ENCODE measurements around the gene SETD6. TPM values are rescaled to one million over a fixed set of nuclear protein-coding genes. Genes with fewer than 3 reads are reported as not detected.

Gene SETD6
- total RNA-seq, 4 donors from 2014 or later: 22.1 to 44.8 (median 23.3) TPM

DNA sequence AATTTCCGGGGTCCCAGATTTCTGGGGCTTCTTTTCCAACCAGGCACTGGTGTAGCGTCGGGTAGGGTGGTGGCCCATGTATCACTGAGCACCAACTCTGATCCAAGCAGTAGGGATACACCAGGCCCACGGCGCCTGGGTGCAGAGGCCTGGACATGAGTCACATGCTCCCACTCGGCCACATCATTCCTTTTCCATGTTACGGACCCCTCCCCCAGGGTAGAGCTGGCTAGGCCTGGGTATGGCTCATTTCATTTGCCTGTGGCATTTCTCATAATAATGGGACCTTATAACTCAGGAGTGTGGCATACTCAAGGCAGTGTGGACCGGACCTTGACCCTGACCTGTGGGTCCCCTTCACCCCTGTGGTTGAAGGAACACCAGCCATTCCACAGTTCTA lies 33.4 kb upstream of the SETD6 start:
- TF ChIP-seq, protein P1, sequence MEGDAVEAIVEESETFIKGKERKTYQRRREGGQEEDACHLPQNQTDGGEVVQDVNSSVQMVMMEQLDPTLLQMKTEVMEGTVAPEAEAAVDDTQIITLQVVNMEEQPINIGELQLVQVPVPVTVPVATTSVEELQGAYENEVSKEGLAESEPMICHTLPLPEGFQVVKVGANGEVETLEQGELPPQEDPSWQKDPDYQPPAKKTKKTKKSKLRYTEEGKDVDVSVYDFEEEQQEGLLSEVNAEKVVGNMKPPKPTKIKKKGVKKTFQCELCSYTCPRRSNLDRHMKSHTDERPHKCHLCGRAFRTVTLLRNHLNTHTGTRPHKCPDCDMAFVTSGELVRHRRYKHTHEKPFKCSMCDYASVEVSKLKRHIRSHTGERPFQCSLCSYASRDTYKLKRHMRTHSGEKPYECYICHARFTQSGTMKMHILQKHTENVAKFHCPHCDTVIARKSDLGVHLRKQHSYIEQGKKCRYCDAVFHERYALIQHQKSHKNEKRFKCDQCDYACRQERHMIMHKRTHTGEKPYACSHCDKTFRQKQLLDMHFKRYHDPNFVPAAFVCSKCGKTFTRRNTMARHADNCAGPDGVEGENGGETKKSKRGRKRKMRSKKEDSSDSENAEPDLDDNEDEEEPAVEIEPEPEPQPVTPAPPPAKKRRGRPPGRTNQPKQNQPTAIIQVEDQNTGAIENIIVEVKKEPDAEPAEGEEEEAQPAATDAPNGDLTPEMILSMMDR (IDR thresholded peaks at IDR 0.05): no peak
- no peak for TF ChIP-seq POLR2AphosphoS5 (IDR thresholded peaks at IDR 0.05)
- TF ChIP-seq POLR2A (IDR thresholded peaks at IDR 0.05): no peak
- TF ChIP-seq EP300 (IDR thresholded peaks at IDR 0.05; ENCODE audit: low read depth): no peak
- H3K4me1 ChIP-seq: no peaks in the 10 kb centered on the region
- 75% methylated on average over 8 of the region's 8 CpGs; no CpG with 5 or more reads in 1 of the 2 donors for WGBS, 2 donors (ENCODE audit: low coverage in 1 of 2)
- in situ Hi-C loops (cut with MboI; ENCODE audit: low pct_ligation_motif_present in 1 of 4, low pct_unique_long_range_greater_than_20kb in 1 of 4, low sequenced_read_pairs in 3 of 4): loop anchor here (5.0 to 25.0 kb wide), 5 partner anchors 135 to 470 kb away; partner anchors contain the start of genes USB1 (in 1 of the 4) and ZNF319 (in 1 of the 4)
- no peaks in the 10 kb centered on the region for H3K27me3 ChIP-seq
- no peaks in the 10 kb centered on the region for H3K9me3 ChIP-seq
- DNase-seq: no peak
- no peak overlapping the region for H3K4me3 ChIP-seq
- no peaks in the 10 kb centered on the region for H3K36me3 ChIP-seq
- intact Hi-C loops (cut with DNase I; ENCODE audit: low total_unique reads): no loop called here
- H3K27ac ChIP-seq: no peak overlapping the region

DNA sequence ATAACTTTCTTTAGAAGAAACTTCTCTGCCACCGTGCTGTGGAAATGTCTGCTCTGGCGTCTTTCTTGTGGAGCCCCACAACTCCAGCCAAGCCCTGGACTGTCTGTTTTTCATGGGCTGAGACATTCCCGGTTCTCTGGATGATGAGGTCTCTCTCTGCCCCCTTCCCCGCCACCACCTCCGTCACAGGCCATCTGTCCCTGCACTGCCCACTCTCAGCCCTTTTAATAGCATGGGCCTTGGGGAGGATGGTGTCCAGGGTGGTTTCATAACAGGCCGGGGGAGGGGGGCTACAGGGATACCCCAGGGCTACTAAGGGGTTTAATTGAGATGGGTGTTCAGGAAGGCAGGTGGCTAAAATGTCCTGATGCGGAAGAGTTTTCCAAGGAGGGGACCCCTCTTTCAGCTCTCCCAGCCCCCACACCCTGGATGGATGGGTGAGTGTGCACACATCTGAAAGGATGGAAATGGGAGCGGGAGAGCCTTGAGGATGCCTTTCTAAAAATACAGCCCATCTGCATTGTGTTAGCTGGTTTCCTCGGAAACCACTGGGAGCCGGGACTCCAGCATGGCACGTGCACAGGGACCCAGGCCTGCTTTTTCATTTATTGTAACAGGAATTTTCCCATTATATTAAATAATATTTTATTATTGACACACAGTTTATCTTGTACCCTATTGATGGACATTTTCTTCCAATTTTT lies 30.0 kb upstream of the SETD6 start:
- Histone ChIP-seq H3K4me3 (no peak overlapping the region), H3K27me3 (no peaks in the 10 kb centered on the region), H3K4me1 (peaks cover 0 to 6% (median 4%) of the 10 kb centered on the region in 4 donors), H3K9me3 (no peaks in the 10 kb centered on the region), H3K27ac (no peak overlapping the region), H3K36me3 (no peaks in the 10 kb centered on the region)
- intact Hi-C loops (cut with DNase I; ENCODE audit: low total_unique reads) (no loop called here), in situ Hi-C loops (cut with MboI; ENCODE audit: low pct_ligation_motif_present in 1 of 4, low pct_unique_long_range_greater_than_20kb in 1 of 4, low sequenced_read_pairs in 3 of 4) (loop anchor here in 3 of 4 donors (10.0 to 25.0 kb wide), 3 partner anchors 141 to 473 kb away; partner anchors contain the start of genes USB1 (in 1 of the 3) and ZNF319 (in 1 of the 3))
- no peak for DNase-seq
- TF ChIP-seq, protein P1 (IDR thresholded peaks at IDR 0.05): no peak
- no peak for TF ChIP-seq POLR2AphosphoS5 (IDR thresholded peaks at IDR 0.05)
- TF ChIP-seq EP300 (IDR thresholded peaks at IDR 0.05; ENCODE audit: low read depth): no peak
- TF ChIP-seq POLR2A (IDR thresholded peaks at IDR 0.05): no peak
- WGBS, 2 donors (ENCODE audit: low coverage in 1 of 2): 74 to 76% methylated on average over 11 of the region's 11 CpGs

DNA sequence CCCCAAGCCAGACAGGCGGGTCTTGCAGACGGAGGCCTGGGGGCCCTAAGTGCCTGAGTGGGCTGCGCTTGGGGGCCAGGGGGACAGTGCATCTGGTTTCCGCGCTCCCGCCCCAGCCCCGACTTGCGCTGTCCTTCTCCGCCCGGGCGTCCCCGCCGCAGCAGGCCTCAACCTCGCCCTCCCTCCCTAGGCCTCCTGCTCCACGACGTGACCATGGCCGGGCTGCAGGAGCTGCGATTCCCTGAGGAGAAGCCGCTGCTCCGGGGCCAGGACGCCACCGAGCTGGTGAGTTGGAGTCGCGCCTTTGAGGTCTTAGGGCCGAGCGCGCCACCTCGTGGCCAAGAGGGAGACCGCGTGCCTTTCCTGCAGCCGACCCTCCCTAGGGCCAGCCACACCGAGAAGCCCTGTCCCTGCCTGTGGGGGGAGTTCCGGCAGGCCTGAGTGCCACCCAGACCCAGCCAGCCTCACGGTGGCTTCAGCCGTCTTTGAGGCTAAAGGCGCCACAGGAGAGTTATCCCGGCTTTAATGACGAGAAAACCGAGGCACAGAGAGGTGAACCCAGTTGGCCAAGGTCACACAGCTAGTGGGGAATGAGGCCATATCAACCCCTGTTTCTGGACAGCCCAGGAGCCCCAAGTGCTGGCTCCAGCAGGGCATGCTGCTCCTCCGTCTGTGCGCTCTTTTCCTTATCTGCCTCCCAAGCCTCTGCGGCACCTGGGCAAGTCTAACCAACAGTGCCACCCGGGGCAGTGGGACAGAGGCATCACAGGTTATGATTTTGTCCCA lies 27.6 kb upstream of the SETD6 start:
- intact Hi-C loops (cut with DNase I; ENCODE audit: low total_unique reads): loop anchor here (2.0 kb wide), 1 partner anchor 151 kb away; no protein-coding TSS in a partner anchor
- H3K36me3 ChIP-seq: no peaks in the 10 kb centered on the region
- in situ Hi-C loops (cut with MboI; ENCODE audit: low pct_ligation_motif_present in 1 of 4, low pct_unique_long_range_greater_than_20kb in 1 of 4, low sequenced_read_pairs in 3 of 4): loop anchor here in 3 of 4 donors (10.0 to 25.0 kb wide), 3 partner anchors 143 to 475 kb away; partner anchors contain the start of genes USB1 (in 1 of the 3) and ZNF319 (in 1 of the 3)
- no peaks in the 10 kb centered on the region for H3K27me3 ChIP-seq
- peaks cover 0 to 6% (median 4%) of the 10 kb centered on the region in 4 donors for H3K4me1 ChIP-seq
- peak; percentile 79 for DNase-seq
- TF ChIP-seq POLR2AphosphoS5 (IDR thresholded peaks at IDR 0.05) (no peak), EP300 (IDR thresholded peaks at IDR 0.05; ENCODE audit: low read depth) (no peak)
- TF ChIP-seq, protein P1 (IDR thresholded peaks at IDR 0.05): peak; percentile 77 to 96 (median 91)
- WGBS, 2 donors (ENCODE audit: low coverage in 1 of 2): 24% methylated on average over 40 of the region's 43 CpGs; no CpG with 5 or more reads in 1 of the 2 donors
- no peaks in the 10 kb centered on the region for H3K9me3 ChIP-seq
- H3K27ac ChIP-seq: no peak overlapping the region
- no peak overlapping the region for H3K4me3 ChIP-seq

DNA sequence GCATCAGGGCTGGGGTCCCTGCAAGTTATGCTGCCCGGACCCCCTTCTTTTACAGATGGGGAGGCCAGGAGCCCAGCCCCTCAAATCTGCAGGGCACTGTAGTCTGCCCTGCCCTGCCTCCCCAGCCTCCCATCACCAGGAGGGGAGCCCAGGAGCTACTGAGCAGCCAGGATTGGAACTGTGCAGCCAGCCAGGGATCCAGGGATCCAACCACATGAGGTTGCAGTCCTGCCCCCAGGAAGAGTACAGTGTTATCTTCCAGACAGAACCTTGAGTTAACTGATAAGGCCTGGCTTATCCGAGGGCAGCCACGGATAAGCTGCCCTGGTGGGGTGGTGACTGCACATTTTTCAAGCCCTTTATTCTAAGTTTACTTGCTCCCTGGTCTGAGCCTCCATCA lies 26.8 kb upstream of the SETD6 start:
- H3K27ac ChIP-seq: no peak overlapping the region
- in situ Hi-C loops (cut with MboI; ENCODE audit: low pct_ligation_motif_present in 1 of 4, low pct_unique_long_range_greater_than_20kb in 1 of 4, low sequenced_read_pairs in 3 of 4): loop anchor here in 3 of 4 donors (10.0 to 25.0 kb wide), 3 partner anchors 144 to 476 kb away; partner anchors contain the start of genes USB1 (in 1 of the 3) and ZNF319 (in 1 of the 3)
- H3K4me3 ChIP-seq: no peak overlapping the region
- TF ChIP-seq POLR2AphosphoS5 (IDR thresholded peaks at IDR 0.05): no peak
- TF ChIP-seq EP300 (IDR thresholded peaks at IDR 0.05; ENCODE audit: low read depth): no peak
- no peak for TF ChIP-seq POLR2A (IDR thresholded peaks at IDR 0.05)
- TF ChIP-seq, protein P1 (IDR thresholded peaks at IDR 0.05): no peak
- peaks cover 0 to 6% (median 4%) of the 10 kb centered on the region in 4 donors for H3K4me1 ChIP-seq
- DNase-seq: no peak
- no peaks in the 10 kb centered on the region for H3K27me3 ChIP-seq
- no peaks in the 10 kb centered on the region for H3K36me3 ChIP-seq
- H3K9me3 ChIP-seq: no peaks in the 10 kb centered on the region
- 63% methylated on average over 3 of the region's 3 CpGs; no CpG with 5 or more reads in 1 of the 2 donors for WGBS, 2 donors (ENCODE audit: low coverage in 1 of 2)
- intact Hi-C loops (cut with DNase I; ENCODE audit: low total_unique reads): loop anchor here (2.0 kb wide), 1 partner anchor 152 kb away; no protein-coding TSS in a partner anchor

Data from transverse colon (tissue), 4 donors.